SK-N-SH treated with all-trans-retinoic acid at 6 μM for 48 hours (cell line): Measurements from ENCODE around the gene SVOPL.

Experiments
- ATAC-seq: fragments of 200-7000 bp; cut with Tn5 transposase; 3 replicates; pipeline ENCODE4 v1.9.1; 2020; ENCODE audit warnings: mild to moderate bottlenecking, moderate library complexity
- ARNTL ChIP-seq: fragments of 450-650 bp; formaldehyde crosslinking; IDR thresholded peaks from 2 replicates; pipeline ENCODE4 v1.5.0; 2020; ENCODE audit warnings: low read depth, mild to moderate bottlenecking, moderate library complexity, borderline replicate concordance
- BACH2 ChIP-seq: fragments of 250-450 bp; sonication (Bioruptor Pico); IDR thresholded peaks from 2 replicates; pipeline ENCODE4 v1.9.0; 2021; ENCODE audit warnings: mild to moderate bottlenecking, borderline replicate concordance
- CREB5 ChIP-seq: fragments of 250-450 bp; sonication (Bioruptor Pico); IDR thresholded peaks from 2 replicates; pipeline ENCODE4 v1.5.1; 2020; ENCODE audit warnings: low read depth, mild to moderate bottlenecking, moderate library complexity
- CSDC2 ChIP-seq: fragments of 250-450 bp; sonication (Bioruptor Pico); IDR thresholded peaks from 2 replicates; pipeline ENCODE4 v1.5.0; 2020; ENCODE audit warnings: mild to moderate bottlenecking, moderate library complexity
- ESRRG ChIP-seq: fragments of 250-450 bp; sonication (Bioruptor Pico); IDR thresholded peaks from 2 replicates; pipeline ENCODE4 v1.6.1; 2021; ENCODE audit warnings: mild to moderate bottlenecking
- GLIS3 ChIP-seq: fragments of 250-450 bp; sonication (Bioruptor Pico); IDR thresholded peaks from 2 replicates; pipeline ENCODE4 v1.5.0; 2020; ENCODE audit warnings: mild to moderate bottlenecking, moderate library complexity
- OSR1 ChIP-seq: fragments of 250-450 bp; sonication (Bioruptor Pico); IDR thresholded peaks from 2 replicates; pipeline ENCODE4 v1.8.0; 2022; ENCODE audit warnings: moderate library complexity, mild to moderate bottlenecking, inconsistent platforms
- PPARA ChIP-seq: fragments of 250-450 bp; sonication (Bioruptor Pico); IDR thresholded peaks from 2 replicates; pipeline ENCODE4 v1.5.0; 2020; ENCODE audit warnings: mild to moderate bottlenecking, borderline replicate concordance
- RARB ChIP-seq: fragments of 250-450 bp; sonication (Bioruptor Pico); IDR thresholded peaks from 2 replicates; pipeline ENCODE4 v1.8.0; 2021; ENCODE audit warnings: mild to moderate bottlenecking, moderate library complexity
- TCF4 ChIP-seq: fragments of 250-450 bp; sonication (Bioruptor Pico); IDR thresholded peaks from 2 replicates; pipeline ENCODE4 v1.8.0; 2021; ENCODE audit warnings: mild to moderate bottlenecking, moderate library complexity, borderline replicate concordance
- TOX ChIP-seq: fragments of 250-450 bp; sonication (Bioruptor Pico); IDR thresholded peaks from 2 replicates; pipeline ENCODE4 v1.8.0; 2021; ENCODE audit warnings: mild to moderate bottlenecking, moderate library complexity, borderline replicate concordance
- ZC3H10 ChIP-seq: fragments of 250-450 bp; sonication (Bioruptor Pico); IDR thresholded peaks from 2 replicates; pipeline ENCODE4 v1.5.1; 2021; ENCODE audit warnings: mild to moderate bottlenecking, moderate library complexity
- ZFP3 ChIP-seq: fragments of 250-450 bp; sonication (Bioruptor Pico); IDR thresholded peaks from 2 replicates; pipeline ENCODE4 v1.5.0; 2020; ENCODE audit warnings: mild to moderate bottlenecking, moderate library complexity
- ZFP30 ChIP-seq: fragments of 450-650 bp; formaldehyde crosslinking; IDR thresholded peaks from 2 replicates; pipeline ENCODE4 v1.5.0; 2022; ENCODE audit warnings: mild to moderate bottlenecking, moderate library complexity
- ZNF565 ChIP-seq: fragments of 450-650 bp; formaldehyde crosslinking; conservative IDR thresholded peaks from 2 replicates; pipeline ENCODE4 v1.5.0; 2020; ENCODE audit warnings: low read depth, mild to moderate bottlenecking, moderate library complexity
- ZNF70 ChIP-seq: fragments of 450-650 bp; formaldehyde crosslinking; IDR thresholded peaks from 2 replicates; pipeline ENCODE4 v1.5.0; 2020; ENCODE audit warnings: mild to moderate bottlenecking, moderate library complexity
- ZNF8 ChIP-seq: fragments of 450-650 bp; formaldehyde crosslinking; IDR thresholded peaks from 2 replicates; pipeline ENCODE4 v1.5.0; 2020; ENCODE audit warnings: mild to moderate bottlenecking, moderate library complexity
- TF ChIP-seq, protein P1 (sequence below): fragments of 250-450 bp; sonication (Bioruptor Pico); IDR thresholded peaks from 2 replicates; pipeline ENCODE4 v1.5.0; 2020; ENCODE audit warnings: mild to moderate bottlenecking, moderate library complexity
- TF ChIP-seq, protein P2 (sequence below): fragments of 250-450 bp; sonication (Bioruptor Pico); IDR thresholded peaks from 2 replicates; pipeline ENCODE4 v1.8.0; 2020; ENCODE audit warnings: mild to moderate bottlenecking, moderate library complexity, borderline replicate concordance
- TF ChIP-seq, protein P3 (sequence below): fragments of 250-450 bp; sonication (Bioruptor Pico); IDR thresholded peaks from 2 replicates; pipeline ENCODE4 v1.5.1; 2021; ENCODE audit warnings: mild to moderate bottlenecking, moderate library complexity
- TF ChIP-seq, protein P4 (sequence below): fragments of 250-450 bp; sonication (Bioruptor Pico); IDR thresholded peaks from 2 replicates; pipeline ENCODE4 v1.8.0; 2021; ENCODE audit warnings: low read depth, mild to moderate bottlenecking, moderate library complexity, borderline replicate concordance

Gene SVOPL

DNA sequence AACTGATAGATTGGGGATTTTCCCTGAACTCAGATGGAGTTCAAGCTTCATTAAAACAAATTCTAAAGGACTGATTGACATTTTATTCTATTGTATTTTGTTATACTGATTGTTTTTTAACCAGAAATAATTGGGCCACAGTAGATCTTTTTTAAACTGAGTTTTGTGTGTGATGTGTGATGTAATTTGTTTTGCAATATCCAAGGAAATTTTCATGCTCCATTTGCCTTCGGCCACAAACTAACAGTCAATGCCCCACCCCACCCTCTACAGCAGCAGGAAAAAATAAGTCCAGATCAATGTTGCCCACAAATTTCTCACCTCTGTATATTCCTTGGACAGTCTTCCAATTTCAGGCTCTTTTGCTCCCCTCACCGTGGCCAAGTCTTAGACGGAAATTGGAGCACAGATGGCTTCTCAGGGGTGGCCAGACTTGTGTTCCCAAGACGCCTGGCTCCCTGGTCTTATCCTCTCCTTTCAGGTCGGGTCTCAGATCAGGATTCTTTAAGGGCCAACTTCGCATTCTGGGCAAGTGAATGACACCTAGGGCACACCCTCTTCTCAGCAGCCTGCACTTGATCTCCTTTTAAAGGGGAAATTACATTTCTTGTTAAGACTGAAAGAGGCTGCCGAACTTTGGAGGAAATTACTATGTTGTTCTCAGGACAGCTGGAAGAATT, at the start of gene SVOPL:
Gene SVOPL, minus strand, starts transcription at position 506 of the 680 bp plus-strand sequence. CDS start 22,317 bp downstream, outside the sequence.
- TF ChIP-seq OSR1 (CRISPR knock-in tag) (no peak), RARB (CRISPR knock-in tag) (no peak), BACH2 (no peak), CSDC2 (CRISPR knock-in tag) (no peak), ZFP3 (CRISPR knock-in tag) (no peak), ZC3H10 (no peak), ZNF565 (no peak), ZFP30 (CRISPR knock-in tag) (no peak), GLIS3 (CRISPR knock-in tag) (no peak), ESRRG (no peak), PPARA (no peak), TOX (CRISPR knock-in tag) (no peak), ZNF70 (no peak), CREB5 (no peak), TCF4 (CRISPR knock-in tag) (no peak)
- TF ChIP-seq, protein P1, sequence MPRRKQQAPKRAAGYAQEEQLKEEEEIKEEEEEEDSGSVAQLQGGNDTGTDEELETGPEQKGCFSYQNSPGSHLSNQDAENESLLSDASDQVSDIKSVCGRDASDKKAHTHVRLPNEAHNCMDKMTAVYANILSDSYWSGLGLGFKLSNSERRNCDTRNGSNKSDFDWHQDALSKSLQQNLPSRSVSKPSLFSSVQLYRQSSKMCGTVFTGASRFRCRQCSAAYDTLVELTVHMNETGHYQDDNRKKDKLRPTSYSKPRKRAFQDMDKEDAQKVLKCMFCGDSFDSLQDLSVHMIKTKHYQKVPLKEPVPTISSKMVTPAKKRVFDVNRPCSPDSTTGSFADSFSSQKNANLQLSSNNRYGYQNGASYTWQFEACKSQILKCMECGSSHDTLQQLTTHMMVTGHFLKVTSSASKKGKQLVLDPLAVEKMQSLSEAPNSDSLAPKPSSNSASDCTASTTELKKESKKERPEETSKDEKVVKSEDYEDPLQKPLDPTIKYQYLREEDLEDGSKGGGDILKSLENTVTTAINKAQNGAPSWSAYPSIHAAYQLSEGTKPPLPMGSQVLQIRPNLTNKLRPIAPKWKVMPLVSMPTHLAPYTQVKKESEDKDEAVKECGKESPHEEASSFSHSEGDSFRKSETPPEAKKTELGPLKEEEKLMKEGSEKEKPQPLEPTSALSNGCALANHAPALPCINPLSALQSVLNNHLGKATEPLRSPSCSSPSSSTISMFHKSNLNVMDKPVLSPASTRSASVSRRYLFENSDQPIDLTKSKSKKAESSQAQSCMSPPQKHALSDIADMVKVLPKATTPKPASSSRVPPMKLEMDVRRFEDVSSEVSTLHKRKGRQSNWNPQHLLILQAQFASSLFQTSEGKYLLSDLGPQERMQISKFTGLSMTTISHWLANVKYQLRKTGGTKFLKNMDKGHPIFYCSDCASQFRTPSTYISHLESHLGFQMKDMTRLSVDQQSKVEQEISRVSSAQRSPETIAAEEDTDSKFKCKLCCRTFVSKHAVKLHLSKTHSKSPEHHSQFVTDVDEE, result no peak
- TF ChIP-seq, protein P2, sequence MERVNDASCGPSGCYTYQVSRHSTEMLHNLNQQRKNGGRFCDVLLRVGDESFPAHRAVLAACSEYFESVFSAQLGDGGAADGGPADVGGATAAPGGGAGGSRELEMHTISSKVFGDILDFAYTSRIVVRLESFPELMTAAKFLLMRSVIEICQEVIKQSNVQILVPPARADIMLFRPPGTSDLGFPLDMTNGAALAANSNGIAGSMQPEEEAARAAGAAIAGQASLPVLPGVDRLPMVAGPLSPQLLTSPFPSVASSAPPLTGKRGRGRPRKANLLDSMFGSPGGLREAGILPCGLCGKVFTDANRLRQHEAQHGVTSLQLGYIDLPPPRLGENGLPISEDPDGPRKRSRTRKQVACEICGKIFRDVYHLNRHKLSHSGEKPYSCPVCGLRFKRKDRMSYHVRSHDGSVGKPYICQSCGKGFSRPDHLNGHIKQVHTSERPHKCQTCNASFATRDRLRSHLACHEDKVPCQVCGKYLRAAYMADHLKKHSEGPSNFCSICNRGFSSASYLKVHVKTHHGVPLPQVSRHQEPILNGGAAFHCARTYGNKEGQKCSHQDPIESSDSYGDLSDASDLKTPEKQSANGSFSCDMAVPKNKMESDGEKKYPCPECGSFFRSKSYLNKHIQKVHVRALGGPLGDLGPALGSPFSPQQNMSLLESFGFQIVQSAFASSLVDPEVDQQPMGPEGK (CRISPR knock-in tag), result no peak
- TF ChIP-seq, protein P3, sequence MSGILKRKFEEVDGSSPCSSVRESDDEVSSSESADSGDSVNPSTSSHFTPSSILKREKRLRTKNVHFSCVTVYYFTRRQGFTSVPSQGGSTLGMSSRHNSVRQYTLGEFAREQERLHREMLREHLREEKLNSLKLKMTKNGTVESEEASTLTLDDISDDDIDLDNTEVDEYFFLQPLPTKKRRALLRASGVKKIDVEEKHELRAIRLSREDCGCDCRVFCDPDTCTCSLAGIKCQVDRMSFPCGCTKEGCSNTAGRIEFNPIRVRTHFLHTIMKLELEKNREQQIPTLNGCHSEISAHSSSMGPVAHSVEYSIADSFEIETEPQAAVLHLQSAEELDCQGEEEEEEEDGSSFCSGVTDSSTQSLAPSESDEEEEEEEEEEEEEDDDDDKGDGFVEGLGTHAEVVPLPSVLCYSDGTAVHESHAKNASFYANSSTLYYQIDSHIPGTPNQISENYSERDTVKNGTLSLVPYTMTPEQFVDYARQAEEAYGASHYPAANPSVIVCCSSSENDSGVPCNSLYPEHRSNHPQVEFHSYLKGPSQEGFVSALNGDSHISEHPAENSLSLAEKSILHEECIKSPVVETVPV (CRISPR knock-in tag), result no peak
- ATAC-seq, result no peak

GRCh38 chr7:138750473-138750872, 49.3 kb upstream of the SVOPL start:
- no peak for ATAC-seq
- no peak for TF ChIP-seq ARNTL (CRISPR knock-in tag)
- TF ChIP-seq, protein P1, result no peak
- TF ChIP-seq CSDC2 (CRISPR knock-in tag), result no peak
- no peak for TF ChIP-seq ZC3H10
- TF ChIP-seq, protein P4, sequence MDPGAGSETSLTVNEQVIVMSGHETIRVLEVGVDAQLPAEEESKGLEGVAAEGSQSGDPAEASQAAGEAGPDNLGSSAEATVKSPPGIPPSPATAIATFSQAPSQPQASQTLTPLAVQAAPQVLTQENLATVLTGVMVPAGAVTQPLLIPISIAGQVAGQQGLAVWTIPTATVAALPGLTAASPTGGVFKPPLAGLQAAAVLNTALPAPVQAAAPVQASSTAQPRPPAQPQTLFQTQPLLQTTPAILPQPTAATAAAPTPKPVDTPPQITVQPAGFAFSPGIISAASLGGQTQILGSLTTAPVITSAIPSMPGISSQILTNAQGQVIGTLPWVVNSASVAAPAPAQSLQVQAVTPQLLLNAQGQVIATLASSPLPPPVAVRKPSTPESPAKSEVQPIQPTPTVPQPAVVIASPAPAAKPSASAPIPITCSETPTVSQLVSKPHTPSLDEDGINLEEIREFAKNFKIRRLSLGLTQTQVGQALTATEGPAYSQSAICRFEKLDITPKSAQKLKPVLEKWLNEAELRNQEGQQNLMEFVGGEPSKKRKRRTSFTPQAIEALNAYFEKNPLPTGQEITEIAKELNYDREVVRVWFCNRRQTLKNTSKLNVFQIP (CRISPR knock-in tag), result no peak
- no peak for TF ChIP-seq TOX (CRISPR knock-in tag)
- TF ChIP-seq ZNF8 (CRISPR knock-in tag), result no peak
- TF ChIP-seq, all 23 proteins: peak for 0
